ENCODE data around the gene S100Z. TPM values are rescaled to one million over a fixed set of nuclear protein-coding genes. Genes with fewer than 3 reads are reported as not detected.
"Not testable (repeated sequence)": the region's sequence is repeated elsewhere in the genome, so short reads cannot be mapped to it uniquely, and the experiment has no call there.

The S100Z gene
- total and polyA plus RNA-seq, 2 experiments from 2014 or later = 0.45 to 1.3 TPM

- no peak for DNase-seq (ENCODE audit: low read depth in 1 of 2, low spot score in 1 of 2)
- Histone ChIP-seq H3K4me1 (ENCODE audit: low read depth) (peaks cover 19% of the 10 kb centered on the region), H3K9me3 (ENCODE audit: low read depth) (no peaks in the 10 kb centered on the region), H3K27me3 (no peaks in the 10 kb centered on the region), H3K4me3 (no peak overlapping the region), H3K27ac (no peak overlapping the region), H3K36me3 (no peaks in the 10 kb centered on the region)
- TF ChIP-seq CTCF (IDR thresholded peaks at IDR 0.05; ENCODE audit: low read depth, low read length) = no peak
Measured at GRCh38 chr5:76941000-76941399, 91.2 kb downstream of the S100Z start.

GRCh38 chr5:76941442-76941841, 91.6 kb downstream of the S100Z start:
- Histone ChIP-seq H3K4me3 (no peak overlapping the region), H3K9me3 (ENCODE audit: low read depth) (no peaks in the 10 kb centered on the region), H3K27me3 (no peaks in the 10 kb centered on the region), H3K27ac (no peak overlapping the region), H3K4me1 (ENCODE audit: low read depth) (peaks cover 19% of the 10 kb centered on the region), H3K36me3 (no peaks in the 10 kb centered on the region)
- no peak for DNase-seq (ENCODE audit: low read depth in 1 of 2, low spot score in 1 of 2)
- TF ChIP-seq CTCF (IDR thresholded peaks at IDR 0.05; ENCODE audit: low read depth, low read length) = no peak

- Histone ChIP-seq H3K27me3 (no peaks in the 10 kb centered on the region), H3K4me3 (no peak overlapping the region), H3K36me3 (no peaks in the 10 kb centered on the region), H3K9me3 (ENCODE audit: low read depth) (no peaks in the 10 kb centered on the region), H3K4me1 (ENCODE audit: low read depth) (peaks cover 19% of the 10 kb centered on the region), H3K27ac (no peak overlapping the region)
- no peak for DNase-seq (ENCODE audit: low read depth in 1 of 2, low spot score in 1 of 2)
- TF ChIP-seq CTCF (IDR thresholded peaks at IDR 0.05; ENCODE audit: low read depth, low read length) = no peak
Measured at GRCh38 chr5:76942581-76942980, 92.8 kb downstream of the S100Z start.

GRCh38 chr5:76943006-76943405, 93.2 kb downstream of the S100Z start:
- no peak for DNase-seq (ENCODE audit: low read depth in 1 of 2, low spot score in 1 of 2)
- no peak overlapping the region for H3K27ac ChIP-seq
- H3K4me1 ChIP-seq (ENCODE audit: low read depth) = peaks cover 19% of the 10 kb centered on the region
- no peak for TF ChIP-seq CTCF (IDR thresholded peaks at IDR 0.05; ENCODE audit: low read depth, low read length)
- no peak overlapping the region for H3K4me3 ChIP-seq
- no peaks in the 10 kb centered on the region for H3K36me3 ChIP-seq
- no peaks in the 10 kb centered on the region for H3K9me3 ChIP-seq (ENCODE audit: low read depth)
- H3K27me3 ChIP-seq = no peaks in the 10 kb centered on the region

- H3K9me3 ChIP-seq (ENCODE audit: low read depth) = no peaks in the 10 kb centered on the region
- H3K4me1 ChIP-seq (ENCODE audit: low read depth) = peaks cover 19% of the 10 kb centered on the region
- no peaks in the 10 kb centered on the region for H3K36me3 ChIP-seq
- no peaks in the 10 kb centered on the region for H3K27me3 ChIP-seq
- no peak for DNase-seq (ENCODE audit: low read depth in 1 of 2, low spot score in 1 of 2)
- no peak overlapping the region for H3K4me3 ChIP-seq
- TF ChIP-seq CTCF (IDR thresholded peaks at IDR 0.05; ENCODE audit: low read depth, low read length) = no peak
- no peak overlapping the region for H3K27ac ChIP-seq
Measured at GRCh38 chr5:76944638-76945037, 94.8 kb downstream of the S100Z start.

GRCh38 chr5:76945238-76945637, 95.4 kb downstream of the S100Z start:
- DNase-seq (ENCODE audit: low read depth in 1 of 2, low spot score in 1 of 2); H3K4me3 ChIP-seq: not testable (repeated sequence)

More at GRCh38 chr5:76945238-76945637, 95.4 kb downstream of the S100Z start:
- H3K9me3 ChIP-seq (ENCODE audit: low read depth); H3K36me3 ChIP-seq; H3K27ac ChIP-seq; H3K27me3 ChIP-seq: not testable (repeated sequence)
- H3K4me1 ChIP-seq (ENCODE audit: low read depth) = peaks cover 19% of the 10 kb centered on the region
